CD14-positive monocyte (primary cell): ENCODE measurements around the gene RAB20. TPM values are rescaled to one million over a fixed set of nuclear protein-coding genes. Genes with fewer than 3 reads are reported as not detected.
A peak's percentile ranks its signal among the peaks of the same experiment; 100 is the strongest.

Experiments used
- DNase-seq, 3 donors: peaks; one replicate each; pipeline ENCODE4 v3.0.0-alpha.2; 2011 to 2022
- H2AFZ ChIP-seq: 2 replicates; pipeline ENCODE4 v1.6.0; 2012; ENCODE audit warnings: mild to moderate bottlenecking, low read depth, low read length, inconsistent platforms; ENCODE audit not compliant: insufficient read depth, poor library complexity, severe bottlenecking
- H3K27ac ChIP-seq, 2 donors: 1 replicate in 1 of 2; 2 replicates in 1 of 2; pipeline ENCODE4 v1.5.1; 2012 to 2013; ENCODE audit warnings: low read length in 2 of 2, control low read depth in 1 of 2, inconsistent platforms in 1 of 2, low read depth in 1 of 2, mild to moderate bottlenecking in 1 of 2
- H3K27me3 ChIP-seq, 2 donors: one replicate each; pipeline versions ENCODE4 v1.6.0 to v1.6.1; 2011 to 2013; ENCODE audit warnings: low read length in 2 of 2; ENCODE audit not compliant: control insufficient read depth in 2 of 2, insufficient read depth in 2 of 2
- H3K36me3 ChIP-seq, 2 donors: replicated peaks in 1 of 2; 1 replicate in 1 of 2; 2 replicates in 1 of 2; pipeline versions ENCODE4 v1.5.1 to v1.6.1; 2012 to 2013; ENCODE audit warnings: low read length in 2 of 2, control low read depth in 1 of 2, inconsistent platforms in 1 of 2, mild to moderate bottlenecking in 1 of 2; ENCODE audit not compliant: insufficient read depth in 2 of 2, control insufficient read depth in 1 of 2
- H3K4me1 ChIP-seq, 2 donors: 1 replicate in 1 of 2; 2 replicates in 1 of 2; pipeline versions ENCODE4 v1.5.1 to v1.6.1; 2012 to 2013; ENCODE audit warnings: low read length in 2 of 2, control low read depth in 1 of 2, inconsistent platforms in 1 of 2, mild to moderate bottlenecking in 1 of 2, moderate library complexity in 1 of 2; ENCODE audit not compliant: insufficient read depth in 2 of 2, control insufficient read depth in 1 of 2
- H3K4me2 ChIP-seq: replicated peaks from 2 replicates; pipeline ENCODE3; 2012; ENCODE audit warnings: low read length, moderate library complexity, mild to moderate bottlenecking; ENCODE audit not compliant: poor library complexity, severe bottlenecking; ENCODE audit errors: extremely low read depth
- H3K4me3 ChIP-seq, 3 experiments: fragments of 200-600 bp in 1 of 3; sonication (generic) in 1 of 3; replicated peaks in 1 of 3; 1 replicate in 2 of 3; 2 replicates in 1 of 3; pipeline ENCODE4 v1.5.1; 2011 to 2013; ENCODE audit warnings: low read length in 3 of 3, mild to moderate bottlenecking in 3 of 3, control low read depth in 2 of 3, low read depth in 2 of 3, inconsistent platforms in 1 of 3, moderate library complexity in 1 of 3
- H3K79me2 ChIP-seq: 2 replicates; pipeline ENCODE4 v1.6.0; 2012; ENCODE audit warnings: mild to moderate bottlenecking, control low read depth, inconsistent platforms, low read length, moderate library complexity; ENCODE audit not compliant: insufficient read depth
- H3K9ac ChIP-seq: 2 replicates; pipeline ENCODE4 v1.6.0; 2017; ENCODE audit warnings: low read length, mild to moderate bottlenecking; ENCODE audit not compliant: insufficient read depth, poor library complexity, severe bottlenecking
- H3K9me3 ChIP-seq, 2 donors: replicated peaks in 1 of 2; 1 replicate in 1 of 2; 2 replicates in 1 of 2; pipeline versions ENCODE4 v1.5.1 to v1.6.1; 2012 to 2013; ENCODE audit warnings: low read length in 2 of 2, control low read depth in 1 of 2; ENCODE audit not compliant: control insufficient read depth in 1 of 2, insufficient read depth in 1 of 2
- H4K20me1 ChIP-seq: 2 replicates; pipeline ENCODE4 v1.6.0; 2012; ENCODE audit warnings: mild to moderate bottlenecking, low read length, control low read depth, moderate library complexity; ENCODE audit not compliant: insufficient read depth
- H3K27ac Mint-ChIP-seq, 7 donors: one replicate each; pipeline ENCODE4 v1.8.0; 2020; ENCODE audit warnings: mild to moderate bottlenecking in 7 of 7, mixed read lengths in 7 of 7, moderate library complexity in 6 of 7, inconsistent platforms in 2 of 7
- H3K27me3 Mint-ChIP-seq, 3 donors: one replicate each; pipeline ENCODE4 v1.8.0; 2021 to 2022; ENCODE audit warnings: low read depth in 3 of 3, mild to moderate bottlenecking in 3 of 3, mixed read lengths in 3 of 3, moderate library complexity in 3 of 3, inconsistent platforms in 1 of 3
- H3K36me3 Mint-ChIP-seq, 2 donors: one replicate each; pipeline ENCODE4 v1.8.0; 2020; ENCODE audit warnings: mixed read lengths in 2 of 2, inconsistent platforms in 1 of 2, mild to moderate bottlenecking in 1 of 2
- H3K4me1 Mint-ChIP-seq: one replicate; pipeline ENCODE4 v1.8.0; 2020; ENCODE audit warnings: mild to moderate bottlenecking, mixed read lengths
- H3K4me3 Mint-ChIP-seq, 2 donors: one replicate each; pipeline ENCODE4 v1.8.0; 2020; ENCODE audit warnings: mild to moderate bottlenecking in 2 of 2, mixed read lengths in 2 of 2, moderate library complexity in 1 of 2
- H3K9me3 Mint-ChIP-seq, 7 donors: one replicate each; pipeline ENCODE4 v1.8.0; 2020 to 2022; ENCODE audit warnings: mixed read lengths in 7 of 7, mild to moderate bottlenecking in 6 of 7, moderate library complexity in 6 of 7, inconsistent platforms in 2 of 7
- CTCF ChIP-seq: fragments of 200-600 bp; IDR thresholded peaks from one replicate; pipeline ENCODE4 v1.8.0; 2022; ENCODE audit warnings: antibody characterized with exemption, mild to moderate bottlenecking
- WGBS: methylation state at CpG from one replicate; pipeline ENCODE4 v1.1.5; 2013; ENCODE audit warnings: missing lambda C conversion rate; ENCODE audit not compliant: insufficient coverage; 5-methylcytosine and 5-hydroxymethylcytosine counted together
- intact Hi-C, 2 donors: fragments of 100-400 bp; cut with micrococcal nuclease; formaldehyde crosslinking; loops; one replicate each; pipeline versions ENCODE4 v1.15.0 to v1.15.1; 2023
- polyA plus RNA-seq, 3 donors: library from polyadenylated mRNA; depleted of rRNA in 1 of 3; unstranded in 2 of 3; stranded (reverse) in 1 of 3; fragments of 300-500 nt in 2 of 3; fragments of >200 nt in 1 of 3; fragmentation: Illumina TruSeq in 2 of 3; gene quantifications; 1 replicate in 2 of 3; 2 replicates in 1 of 3; pipeline ENCODE4 v1.2.3, GENCODE V29; 2012 to 2021

RAB20 gene
- polyA plus RNA-seq, 3 donors, result 37.8 to 77.5 (median 43.1) TPM

DNA sequence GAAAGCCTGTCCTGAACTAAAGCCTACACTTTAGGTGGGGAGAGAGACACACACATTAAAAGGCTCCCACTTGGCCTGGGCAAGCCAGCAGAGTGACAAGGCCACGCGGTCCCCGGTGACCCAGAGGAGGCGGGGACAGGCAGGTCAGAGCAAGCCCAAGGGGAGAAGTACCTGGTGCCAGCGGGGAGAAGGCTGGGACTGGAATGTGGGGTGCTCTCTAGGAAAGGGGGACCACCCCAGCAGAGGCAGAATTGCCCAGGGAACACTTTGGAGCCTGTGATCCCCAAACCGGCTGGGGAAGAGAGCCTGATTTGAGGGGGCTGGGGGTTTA lies 82.3 kb downstream of the RAB20 start:
- WGBS, result 87% methylated on average over 6 of the region's 6 CpGs

DNA sequence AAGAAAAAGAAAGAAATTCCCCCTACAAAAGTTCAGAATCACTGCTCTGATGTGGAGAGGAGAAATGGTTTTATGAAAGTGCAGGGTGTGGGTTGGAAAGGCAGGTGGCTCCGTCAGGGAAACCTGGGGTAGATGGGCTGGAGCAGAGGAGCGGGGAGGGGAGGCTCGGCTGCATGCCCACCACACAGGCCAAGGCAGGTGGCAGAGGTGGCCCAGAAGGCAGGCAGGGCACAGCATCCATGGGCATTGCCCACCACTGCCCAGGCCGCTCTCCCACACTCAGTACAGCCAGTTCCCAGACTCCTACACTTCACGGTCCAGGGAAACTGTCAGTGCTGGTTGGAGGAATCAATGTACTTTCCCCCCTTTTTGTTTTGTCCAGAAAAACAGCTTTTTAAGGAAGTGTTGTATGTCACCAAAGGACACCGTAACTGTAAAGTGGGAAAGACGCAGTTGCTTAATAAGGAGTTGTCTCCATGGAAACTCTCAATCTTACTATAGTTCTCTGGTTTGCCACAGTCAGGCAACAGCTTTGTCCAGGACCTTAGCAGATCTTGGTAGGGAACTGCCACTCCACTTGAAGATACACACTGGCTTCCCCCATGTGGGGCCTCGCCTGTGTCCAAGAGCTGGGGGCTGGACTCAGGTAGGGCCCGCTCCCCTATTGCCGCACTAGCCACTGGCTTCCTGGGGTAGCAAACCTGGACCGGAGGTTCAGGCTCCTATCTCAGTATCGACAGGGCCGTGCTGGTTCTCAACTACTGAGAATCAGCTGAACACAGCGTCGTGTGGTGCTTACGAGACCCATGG lies 82.9 kb downstream of the RAB20 start:
- TF ChIP-seq CTCF, result no peak
- H3K79me2 ChIP-seq, result no peaks in the 10 kb centered on the region
- 97% methylated on average over 9 of the region's 16 CpGs for WGBS

More for the DNA sequence above, 82.3 kb downstream of the RAB20 start:
- Mint-ChIP-seq H3K4me3 (no peak overlapping the region), H3K4me1 (no peaks in the 10 kb centered on the region), H3K27ac (peak overlapping the region in 2 of 7 donors; percentile 12), H3K27me3 (peaks cover 0 to 13% (median 6%) of the 10 kb centered on the region in 3 donors), H3K36me3 (no peaks in the 10 kb centered on the region), H3K9me3 (no peaks in the 10 kb centered on the region)
- no peaks in the 10 kb centered on the region for H3K27me3 ChIP-seq
- no peak overlapping the region for H3K9ac ChIP-seq
- intact Hi-C loops, result no loop called here
- H3K9me3 ChIP-seq, result no peaks in the 10 kb centered on the region
- H3K4me1 ChIP-seq, result no peaks in the 10 kb centered on the region
- no peak overlapping the region for H2AFZ ChIP-seq
- H3K4me2 ChIP-seq, result no peak overlapping the region
- no peaks in the 10 kb centered on the region for H4K20me1 ChIP-seq
- H3K36me3 ChIP-seq, result no peaks in the 10 kb centered on the region
- no peak for TF ChIP-seq CTCF
- H3K27ac ChIP-seq, result no peak overlapping the region
- no peak overlapping the region for H3K4me3 ChIP-seq
- H3K79me2 ChIP-seq, result no peaks in the 10 kb centered on the region
- DNase-seq, result no peak

More for the DNA sequence above, 82.9 kb downstream of the RAB20 start:
- H3K36me3 Mint-ChIP-seq, result no peaks in the 10 kb centered on the region
- no peak overlapping the region for H3K4me3 ChIP-seq
- H3K27me3 Mint-ChIP-seq, result peaks cover 0 to 13% (median 6%) of the 10 kb centered on the region in 3 donors
- H3K36me3 ChIP-seq, result no peaks in the 10 kb centered on the region
- H3K9me3 ChIP-seq, result no peaks in the 10 kb centered on the region
- H3K4me1 ChIP-seq, result no peaks in the 10 kb centered on the region
- H4K20me1 ChIP-seq, result no peaks in the 10 kb centered on the region
- no peak overlapping the region for H3K4me2 ChIP-seq
- H3K9me3 Mint-ChIP-seq, result no peaks in the 10 kb centered on the region
- intact Hi-C loops, result no loop called here
- no peaks in the 10 kb centered on the region for H3K4me1 Mint-ChIP-seq
- no peak overlapping the region for H2AFZ ChIP-seq
- H3K27ac Mint-ChIP-seq, result peak overlapping the region in 1 of 7 donors; percentile 45
- no peak overlapping the region for H3K9ac ChIP-seq
- H3K4me3 Mint-ChIP-seq, result no peak overlapping the region
- DNase-seq, result peak in 1 of 3 donors; percentile 56
- no peaks in the 10 kb centered on the region for H3K27me3 ChIP-seq
- H3K27ac ChIP-seq, result no peak overlapping the region
